Measurements from ENCODE around the gene FMNL2. TPM values are rescaled to one million over a fixed set of nuclear protein-coding genes. Genes with fewer than 3 reads are reported as not detected.

The FMNL2 gene
- polyA plus RNA-seq, 4 donors = 7.0 to 23.3 (median 8.7) TPM

Other genes starting within 250 kb of the FMNL2 start
- 1 to 10 TPM in 1 of 4 donors, under 1 TPM in 2, not detected in 1; 0.27 to 1.3 (median 0.27) TPM for gene CACNB4, start 236.1 kb upstream of the FMNL2 start, polyA plus RNA-seq
- 10 to 100 TPM in 2 of 4 donors, 1 to 10 TPM in 2; 8.2 to 27.3 (median 9.8) TPM for gene STAM2, start 159.4 kb upstream of the FMNL2 start, polyA plus RNA-seq